ENCODE data around the gene ZNF747.
"Not testable (repeated sequence)": the region's sequence is repeated elsewhere in the genome, so short reads cannot be mapped to it uniquely, and the experiment has no call there.

ZNF747 gene

GRCh38 chr16:30557957-30558788 is 23.5 kb upstream of the ZNF747 start, which contains the start of gene ZNF764:
Gene ZNF764 (minus strand): TSS chr16:30558374. CDS start chr16:30558182, 192 bp downstream.
- DNase-seq (ENCODE audit: low read depth) = peak; percentile 91

GRCh38 chr16:30557707-30557956 is 23.0 kb upstream of the ZNF747 start:
- no peak for DNase-seq (ENCODE audit: low read depth)

GRCh38 chr16:30556125-30556473 is 21.4 kb upstream of the ZNF747 start:
- no peak for DNase-seq (ENCODE audit: low read depth)

- no peak for DNase-seq (ENCODE audit: low read depth)
Observed at GRCh38 chr16:30555315-30556124, 20.9 kb upstream of the ZNF747 start.

GRCh38 chr16:30554557-30555314 is 20.1 kb upstream of the ZNF747 start:
- DNase-seq (ENCODE audit: low read depth) = no peak

GRCh38 chr16:30553393-30553899 is 18.8 kb upstream of the ZNF747 start:
- no peak for DNase-seq (ENCODE audit: low read depth)

- DNase-seq (ENCODE audit: low read depth) = no peak
Observed at GRCh38 chr16:30552956-30553355, 18.3 kb upstream of the ZNF747 start.

GRCh38 chr16:30551781-30552180 is 17.1 kb upstream of the ZNF747 start:
- no peak for DNase-seq (ENCODE audit: low read depth)

- DNase-seq (ENCODE audit: low read depth) = no peak
Observed at GRCh38 chr16:30548416-30549253, 14.0 kb upstream of the ZNF747 start.

- no peak for DNase-seq (ENCODE audit: low read depth)
Observed at GRCh38 chr16:30546115-30546514, 11.5 kb upstream of the ZNF747 start.

- no peak for DNase-seq (ENCODE audit: low read depth)
Observed at GRCh38 chr16:30543067-30543466, 8.4 kb upstream of the ZNF747 start.

- no peak for DNase-seq (ENCODE audit: low read depth)
Observed at GRCh38 chr16:30541502-30542329, 7.1 kb upstream of the ZNF747 start.

GRCh38 chr16:30540916-30541464 is 6.3 kb upstream of the ZNF747 start:
- DNase-seq (ENCODE audit: low read depth) = not testable (repeated sequence)

- DNase-seq (ENCODE audit: low read depth) = not testable (repeated sequence)
Observed at GRCh38 chr16:30539986-30540526, 5.4 kb upstream of the ZNF747 start.

- DNase-seq (ENCODE audit: low read depth) = no peak
Observed at GRCh38 chr16:30539000-30539964, 4.6 kb upstream of the ZNF747 start.

- not testable (repeated sequence) for DNase-seq (ENCODE audit: low read depth)
Observed at GRCh38 chr16:30536391-30537024, 1.9 kb upstream of the ZNF747 start.

- no peak for DNase-seq (ENCODE audit: low read depth)
Observed at GRCh38 chr16:30535777-30536190, 1.1 kb upstream of the ZNF747 start.

- DNase-seq (ENCODE audit: low read depth) = no peak
Observed at GRCh38 chr16:30535106-30535776, 583 bp upstream of the ZNF747 start.
